ENCODE results near the gene ACACA.

The ACACA gene

GRCh38 chr17:37233036-37233435, 173.6 kb downstream of the ACACA start:
- Histone ChIP-seq H3K9me3 (ENCODE audit: control insufficient read depth in 2 of 2, low read length in 2 of 2) (no peaks in the 10 kb centered on the region), H3K36me3 (ENCODE audit: control insufficient read depth in 2 of 2, insufficient read depth in 2 of 2, low read length in 2 of 2) (peaks cover 5 to 18% of the 10 kb centered on the region in 2 donors), H3K9ac (ENCODE audit: low read length in 2 of 2) (no peak overlapping the region), H3K4me3 (ENCODE audit: low read length in 2 of 2) (no peak overlapping the region), H3K27me3 (ENCODE audit: control insufficient read depth in 1 of 2, insufficient read depth in 2 of 2, low read length in 2 of 2) (no peaks in the 10 kb centered on the region), H3K4me1 (ENCODE audit: control insufficient read depth, insufficient read depth, low read length) (no peaks in the 10 kb centered on the region), H3K27ac (ENCODE audit: low read length) (no peak overlapping the region)

- Histone ChIP-seq H3K27me3 (ENCODE audit: control insufficient read depth in 1 of 2, insufficient read depth in 2 of 2, low read length in 2 of 2) (no peaks in the 10 kb centered on the region), H3K4me3 (ENCODE audit: low read length in 2 of 2) (no peak overlapping the region), H3K36me3 (ENCODE audit: control insufficient read depth in 2 of 2, insufficient read depth in 2 of 2, low read length in 2 of 2) (peaks cover 5 to 15% of the 10 kb centered on the region in 2 donors), H3K4me1 (ENCODE audit: control insufficient read depth, insufficient read depth, low read length) (no peaks in the 10 kb centered on the region), H3K9ac (ENCODE audit: low read length in 2 of 2) (no peak overlapping the region), H3K9me3 (ENCODE audit: control insufficient read depth in 2 of 2, low read length in 2 of 2) (no peaks in the 10 kb centered on the region), H3K27ac (ENCODE audit: low read length) (no peak overlapping the region)
Observed at GRCh38 chr17:37231887-37232286, 174.7 kb downstream of the ACACA start.

GRCh38 chr17:37230633-37231032, 176.0 kb downstream of the ACACA start:
- peaks cover 8 to 17% of the 10 kb centered on the region in 2 donors for H3K36me3 ChIP-seq (ENCODE audit: control insufficient read depth in 2 of 2, insufficient read depth in 2 of 2, low read length in 2 of 2)
- H3K9ac ChIP-seq (ENCODE audit: low read length in 2 of 2): no peak overlapping the region
- H3K27me3 ChIP-seq (ENCODE audit: control insufficient read depth in 1 of 2, insufficient read depth in 2 of 2, low read length in 2 of 2): no peaks in the 10 kb centered on the region
- no peak overlapping the region for H3K27ac ChIP-seq (ENCODE audit: low read length)
- H3K4me3 ChIP-seq (ENCODE audit: low read length in 2 of 2): no peak overlapping the region
- no peaks in the 10 kb centered on the region for H3K9me3 ChIP-seq (ENCODE audit: control insufficient read depth in 2 of 2, low read length in 2 of 2)
- no peaks in the 10 kb centered on the region for H3K4me1 ChIP-seq (ENCODE audit: control insufficient read depth, insufficient read depth, low read length)

GRCh38 chr17:37225465-37225864, 181.2 kb downstream of the ACACA start:
- peaks cover 17 to 20% of the 10 kb centered on the region in 2 donors for H3K36me3 ChIP-seq (ENCODE audit: control insufficient read depth in 2 of 2, insufficient read depth in 2 of 2, low read length in 2 of 2)
- H3K9me3 ChIP-seq (ENCODE audit: control insufficient read depth in 2 of 2, low read length in 2 of 2): no peaks in the 10 kb centered on the region
- H3K9ac ChIP-seq (ENCODE audit: low read length in 2 of 2): no peak overlapping the region

GRCh38 chr17:37221865-37222264, 184.8 kb downstream of the ACACA start:
- H3K36me3 ChIP-seq (ENCODE audit: control insufficient read depth in 2 of 2, insufficient read depth in 2 of 2, low read length in 2 of 2): peaks cover 17 to 26% of the 10 kb centered on the region in 2 donors
- H3K9me3 ChIP-seq (ENCODE audit: control insufficient read depth in 2 of 2, low read length in 2 of 2): no peaks in the 10 kb centered on the region
- no peaks in the 10 kb centered on the region for H3K27me3 ChIP-seq (ENCODE audit: control insufficient read depth in 1 of 2, insufficient read depth in 2 of 2, low read length in 2 of 2)
- H3K27ac ChIP-seq (ENCODE audit: low read length): no peak overlapping the region
- H3K9ac ChIP-seq (ENCODE audit: low read length in 2 of 2): no peak overlapping the region
- no peak overlapping the region for H3K4me3 ChIP-seq (ENCODE audit: low read length in 2 of 2)
- H3K4me1 ChIP-seq (ENCODE audit: control insufficient read depth, insufficient read depth, low read length): no peaks in the 10 kb centered on the region

More at GRCh38 chr17:37225465-37225864, 181.2 kb downstream of the ACACA start:
- Histone ChIP-seq H3K4me1 (ENCODE audit: control insufficient read depth, insufficient read depth, low read length) (no peaks in the 10 kb centered on the region), H3K27ac (ENCODE audit: low read length) (no peak overlapping the region), H3K27me3 (ENCODE audit: control insufficient read depth in 1 of 2, insufficient read depth in 2 of 2, low read length in 2 of 2) (no peaks in the 10 kb centered on the region), H3K4me3 (ENCODE audit: low read length in 2 of 2) (no peak overlapping the region)

- H3K4me3 ChIP-seq (ENCODE audit: low read length in 2 of 2): no peak overlapping the region
- H3K36me3 ChIP-seq (ENCODE audit: control insufficient read depth in 2 of 2, insufficient read depth in 2 of 2, low read length in 2 of 2): peaks cover 13 to 25% of the 10 kb centered on the region in 2 donors
- no peak overlapping the region for H3K27ac ChIP-seq (ENCODE audit: low read length)
- H3K27me3 ChIP-seq (ENCODE audit: control insufficient read depth in 1 of 2, insufficient read depth in 2 of 2, low read length in 2 of 2): no peaks in the 10 kb centered on the region
- H3K9me3 ChIP-seq (ENCODE audit: control insufficient read depth in 2 of 2, low read length in 2 of 2): no peaks in the 10 kb centered on the region
- H3K4me1 ChIP-seq (ENCODE audit: control insufficient read depth, insufficient read depth, low read length): no peaks in the 10 kb centered on the region
- H3K9ac ChIP-seq (ENCODE audit: low read length in 2 of 2): no peak overlapping the region
Observed at GRCh38 chr17:37220607-37220953, 186.1 kb downstream of the ACACA start.

GRCh38 chr17:37219876-37220606, 186.6 kb downstream of the ACACA start:
- H3K4me1 ChIP-seq (ENCODE audit: control insufficient read depth, insufficient read depth, low read length): no peaks in the 10 kb centered on the region
- H3K27ac ChIP-seq (ENCODE audit: low read length): no peak overlapping the region
- H3K27me3 ChIP-seq (ENCODE audit: control insufficient read depth in 1 of 2, insufficient read depth in 2 of 2, low read length in 2 of 2): no peaks in the 10 kb centered on the region
- no peak overlapping the region for H3K9ac ChIP-seq (ENCODE audit: low read length in 2 of 2)
- no peak overlapping the region for H3K4me3 ChIP-seq (ENCODE audit: low read length in 2 of 2)
- peaks cover 7 to 20% of the 10 kb centered on the region in 2 donors for H3K36me3 ChIP-seq (ENCODE audit: control insufficient read depth in 2 of 2, insufficient read depth in 2 of 2, low read length in 2 of 2)
- no peaks in the 10 kb centered on the region for H3K9me3 ChIP-seq (ENCODE audit: control insufficient read depth in 2 of 2, low read length in 2 of 2)

- no peak overlapping the region for H3K9ac ChIP-seq (ENCODE audit: low read length in 2 of 2)
- no peak overlapping the region for H3K27ac ChIP-seq (ENCODE audit: low read length)
- H3K36me3 ChIP-seq (ENCODE audit: control insufficient read depth in 2 of 2, insufficient read depth in 2 of 2, low read length in 2 of 2): peaks cover 9 to 18% of the 10 kb centered on the region in 2 donors
- no peaks in the 10 kb centered on the region for H3K27me3 ChIP-seq (ENCODE audit: control insufficient read depth in 1 of 2, insufficient read depth in 2 of 2, low read length in 2 of 2)
- H3K9me3 ChIP-seq (ENCODE audit: control insufficient read depth in 2 of 2, low read length in 2 of 2): no peaks in the 10 kb centered on the region
- H3K4me1 ChIP-seq (ENCODE audit: control insufficient read depth, insufficient read depth, low read length): no peaks in the 10 kb centered on the region
- H3K4me3 ChIP-seq (ENCODE audit: low read length in 2 of 2): no peak overlapping the region
Observed at GRCh38 chr17:37218849-37219248, 187.8 kb downstream of the ACACA start.

GRCh38 chr17:37214416-37214815, 192.2 kb downstream of the ACACA start:
- H3K4me3 ChIP-seq (ENCODE audit: low read length in 2 of 2): no peak overlapping the region
- no peaks in the 10 kb centered on the region for H3K9me3 ChIP-seq (ENCODE audit: control insufficient read depth in 2 of 2, low read length in 2 of 2)
- no peaks in the 10 kb centered on the region for H3K27me3 ChIP-seq (ENCODE audit: control insufficient read depth in 1 of 2, insufficient read depth in 2 of 2, low read length in 2 of 2)
- no peaks in the 10 kb centered on the region for H3K4me1 ChIP-seq (ENCODE audit: control insufficient read depth, insufficient read depth, low read length)
- peaks cover 7 to 10% of the 10 kb centered on the region in 2 donors for H3K36me3 ChIP-seq (ENCODE audit: control insufficient read depth in 2 of 2, insufficient read depth in 2 of 2, low read length in 2 of 2)
- no peak overlapping the region for H3K27ac ChIP-seq (ENCODE audit: low read length)
- H3K9ac ChIP-seq (ENCODE audit: low read length in 2 of 2): no peak overlapping the region

- H3K27ac ChIP-seq (ENCODE audit: low read length): no peak overlapping the region
- H3K4me3 ChIP-seq (ENCODE audit: low read length in 2 of 2): no peak overlapping the region
- no peaks in the 10 kb centered on the region for H3K9me3 ChIP-seq (ENCODE audit: control insufficient read depth in 2 of 2, low read length in 2 of 2)
- peaks cover 7% of the 10 kb centered on the region in 2 donors for H3K36me3 ChIP-seq (ENCODE audit: control insufficient read depth in 2 of 2, insufficient read depth in 2 of 2, low read length in 2 of 2)
- no peaks in the 10 kb centered on the region for H3K27me3 ChIP-seq (ENCODE audit: control insufficient read depth in 1 of 2, insufficient read depth in 2 of 2, low read length in 2 of 2)
- no peak overlapping the region for H3K9ac ChIP-seq (ENCODE audit: low read length in 2 of 2)
- H3K4me1 ChIP-seq (ENCODE audit: control insufficient read depth, insufficient read depth, low read length): no peaks in the 10 kb centered on the region
Observed at GRCh38 chr17:37213927-37214326, 192.7 kb downstream of the ACACA start.

GRCh38 chr17:37212179-37212578, 194.5 kb downstream of the ACACA start:
- H3K27ac ChIP-seq (ENCODE audit: low read length): no peak overlapping the region

More at GRCh38 chr17:37212179-37212578, 194.5 kb downstream of the ACACA start:
- Histone ChIP-seq H3K9ac (ENCODE audit: low read length in 2 of 2) (no peak overlapping the region), H3K4me1 (ENCODE audit: control insufficient read depth, insufficient read depth, low read length) (no peaks in the 10 kb centered on the region), H3K4me3 (ENCODE audit: low read length in 2 of 2) (no peak overlapping the region), H3K36me3 (ENCODE audit: control insufficient read depth in 2 of 2, insufficient read depth in 2 of 2, low read length in 2 of 2) (peaks cover 9 to 13% of the 10 kb centered on the region in 2 donors), H3K9me3 (ENCODE audit: control insufficient read depth in 2 of 2, low read length in 2 of 2) (no peaks in the 10 kb centered on the region), H3K27me3 (ENCODE audit: control insufficient read depth in 1 of 2, insufficient read depth in 2 of 2, low read length in 2 of 2) (no peaks in the 10 kb centered on the region)
